PFSK-1 (cell line): ENCODE results near the gene S100A14.
A peak's percentile ranks its signal among the peaks of the same experiment; 100 is the strongest.

Source experiments
- FOXP2 ChIP-seq: optimal IDR thresholded peaks from 2 replicates; pipeline ENCODE3; 2011; ENCODE audit warnings: borderline replicate concordance, control low read depth, inconsistent platforms; ENCODE audit not compliant: insufficient read depth; ENCODE audit errors: extremely low read length, extremely low read depth
- POLR2AphosphoS5 ChIP-seq: IDR thresholded peaks from 2 replicates; pipeline ENCODE4 v1.6.1; 2012; ENCODE audit warnings: low read depth, mild to moderate bottlenecking, control low read depth, low read length, moderate library complexity
- SIN3A ChIP-seq: IDR thresholded peaks from 2 replicates; pipeline ENCODE4 v1.6.1; 2012; ENCODE audit warnings: mild to moderate bottlenecking, low read length, moderate library complexity, borderline replicate concordance; ENCODE audit not compliant: insufficient read depth
- TAF1 ChIP-seq: IDR thresholded peaks from 2 replicates; pipeline ENCODE4 v1.6.1; 2012; ENCODE audit warnings: low read length, control low read depth, borderline replicate concordance; ENCODE audit not compliant: insufficient read depth
- TF ChIP-seq, protein P1 (sequence below), 2 experiments: IDR thresholded peaks; 2 replicates each; pipeline versions ENCODE4 v1.6.1 to v1.8.0; 2011 to 2012; ENCODE audit warnings: low read depth in 2 of 2, low read length in 2 of 2, control low read depth in 1 of 2, inconsistent platforms in 1 of 2, mild to moderate bottlenecking in 1 of 2, moderate library complexity in 1 of 2; ENCODE audit not compliant: insufficient read depth in 1 of 2

S100A14 gene

GRCh38 chr1:153619171-153619570 is 3.0 kb upstream of the S100A14 start:
- no peak for TF ChIP-seq POLR2AphosphoS5

DNA sequence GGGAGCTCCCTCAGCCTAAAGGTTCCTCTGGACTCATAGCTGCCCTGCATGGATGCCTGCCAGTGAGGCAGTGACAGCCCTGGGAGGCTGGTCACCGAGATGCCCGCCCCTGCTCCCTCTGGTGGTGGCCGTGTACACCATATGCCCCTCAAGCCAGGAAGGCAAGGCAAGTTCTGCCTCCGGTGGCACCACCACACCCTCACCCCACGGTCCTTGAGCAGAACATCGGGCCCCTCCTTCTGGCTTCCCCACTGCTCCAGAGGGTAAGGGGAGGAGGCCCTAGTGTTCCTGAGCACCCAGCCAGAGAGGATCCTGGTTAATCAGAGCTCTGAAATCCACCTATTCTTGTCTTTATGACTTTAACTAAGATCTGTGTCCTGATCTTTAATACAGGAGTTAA is 1.5 kb upstream of the S100A14 start:
- TF ChIP-seq, protein P1, sequence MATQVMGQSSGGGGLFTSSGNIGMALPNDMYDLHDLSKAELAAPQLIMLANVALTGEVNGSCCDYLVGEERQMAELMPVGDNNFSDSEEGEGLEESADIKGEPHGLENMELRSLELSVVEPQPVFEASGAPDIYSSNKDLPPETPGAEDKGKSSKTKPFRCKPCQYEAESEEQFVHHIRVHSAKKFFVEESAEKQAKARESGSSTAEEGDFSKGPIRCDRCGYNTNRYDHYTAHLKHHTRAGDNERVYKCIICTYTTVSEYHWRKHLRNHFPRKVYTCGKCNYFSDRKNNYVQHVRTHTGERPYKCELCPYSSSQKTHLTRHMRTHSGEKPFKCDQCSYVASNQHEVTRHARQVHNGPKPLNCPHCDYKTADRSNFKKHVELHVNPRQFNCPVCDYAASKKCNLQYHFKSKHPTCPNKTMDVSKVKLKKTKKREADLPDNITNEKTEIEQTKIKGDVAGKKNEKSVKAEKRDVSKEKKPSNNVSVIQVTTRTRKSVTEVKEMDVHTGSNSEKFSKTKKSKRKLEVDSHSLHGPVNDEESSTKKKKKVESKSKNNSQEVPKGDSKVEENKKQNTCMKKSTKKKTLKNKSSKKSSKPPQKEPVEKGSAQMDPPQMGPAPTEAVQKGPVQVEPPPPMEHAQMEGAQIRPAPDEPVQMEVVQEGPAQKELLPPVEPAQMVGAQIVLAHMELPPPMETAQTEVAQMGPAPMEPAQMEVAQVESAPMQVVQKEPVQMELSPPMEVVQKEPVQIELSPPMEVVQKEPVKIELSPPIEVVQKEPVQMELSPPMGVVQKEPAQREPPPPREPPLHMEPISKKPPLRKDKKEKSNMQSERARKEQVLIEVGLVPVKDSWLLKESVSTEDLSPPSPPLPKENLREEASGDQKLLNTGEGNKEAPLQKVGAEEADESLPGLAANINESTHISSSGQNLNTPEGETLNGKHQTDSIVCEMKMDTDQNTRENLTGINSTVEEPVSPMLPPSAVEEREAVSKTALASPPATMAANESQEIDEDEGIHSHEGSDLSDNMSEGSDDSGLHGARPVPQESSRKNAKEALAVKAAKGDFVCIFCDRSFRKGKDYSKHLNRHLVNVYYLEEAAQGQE (IDR thresholded peaks at IDR 0.05; ENCODE audit: insufficient read depth in 1 of 2, low read depth in 2 of 2, low read length in 2 of 2), result no peak
- TF ChIP-seq POLR2AphosphoS5 (peak; percentile 24; the same call in 1 of the 2 replicates), FOXP2 (no peak), TAF1 (no peak)

- no peak for TF ChIP-seq FOXP2
- TF ChIP-seq, protein P1 (IDR thresholded peaks at IDR 0.05; ENCODE audit: insufficient read depth in 1 of 2, low read depth in 2 of 2, low read length in 2 of 2), result no peak
- TF ChIP-seq SIN3A, result no peak
- no peak for TF ChIP-seq TAF1
- no peak for TF ChIP-seq POLR2AphosphoS5
Measured at GRCh38 chr1:153616917-153617311, 789 bp upstream of the S100A14 start.

- TF ChIP-seq SIN3A, result no peak
- TF ChIP-seq, protein P1 (IDR thresholded peaks at IDR 0.05; ENCODE audit: insufficient read depth in 1 of 2, low read depth in 2 of 2, low read length in 2 of 2), result no peak
- no peak for TF ChIP-seq TAF1
- no peak for TF ChIP-seq FOXP2
- TF ChIP-seq POLR2AphosphoS5, result no peak
Measured at GRCh38 chr1:153615406-153615805, 719 bp downstream of the S100A14 start.

DNA sequence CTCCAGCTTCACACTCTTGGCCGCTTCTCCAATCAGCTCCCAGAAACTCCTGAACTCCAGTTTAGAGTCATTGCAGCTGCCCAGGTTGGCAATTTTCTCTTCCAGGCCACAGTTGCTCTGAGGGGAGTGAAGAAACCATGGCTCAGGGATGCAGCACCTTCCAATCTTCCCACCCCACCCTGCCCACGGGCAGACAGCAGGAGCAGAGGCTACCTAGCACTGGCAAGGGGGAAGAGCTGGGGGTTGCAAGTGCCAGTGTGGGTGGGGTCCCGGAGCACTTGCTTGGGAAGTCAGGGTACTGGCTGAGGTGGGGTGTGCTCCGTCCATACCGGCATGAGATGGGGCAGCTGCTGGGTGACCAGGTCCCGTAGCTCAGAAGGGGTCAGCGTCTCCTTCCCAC is 1.2 kb downstream of the S100A14 start:
- TF ChIP-seq SIN3A, result no peak
- TF ChIP-seq POLR2AphosphoS5, result no peak
- TF ChIP-seq FOXP2, result no peak
- TF ChIP-seq TAF1, result no peak
- TF ChIP-seq, protein P1 (IDR thresholded peaks at IDR 0.05; ENCODE audit: insufficient read depth in 1 of 2, low read depth in 2 of 2, low read length in 2 of 2), result no peak
